ENCODE data around the gene DHRS2. TPM values are rescaled to one million over a fixed set of nuclear protein-coding genes. Genes with fewer than 3 reads are reported as not detected.

Gene DHRS2
- total and polyA plus RNA-seq, 2 of the 13 experiments (the other 11 are each of a cell fraction or from before 2014, with no cell fraction given): 1,621 to 3,021 TPM

GRCh38 chr14:23640524-23641141 is 4.5 kb downstream of the DHRS2 start (continued):
- TF ChIP-seq ZNF431 (CRISPR knock-in tag; IDR thresholded peaks at IDR 0.05; ENCODE audit: borderline replicate concordance, low read depth) (no peak), ZNF160 (CRISPR knock-in tag; IDR thresholded peaks at IDR 0.05) (no peak), ZBED4 (CRISPR knock-in tag; IDR thresholded peaks at IDR 0.05; ENCODE audit: borderline replicate concordance) (no peak), AGO2 (optimal IDR thresholded peaks at IDR 0.05; ENCODE audit: low read depth, low read length) (peak; percentile 25), RFXAP (CRISPR knock-in tag; IDR thresholded peaks at IDR 0.05; ENCODE audit: borderline replicate concordance) (no peak), ZNF777 (CRISPR knock-in tag; IDR thresholded peaks at IDR 0.05) (no peak), ZNF615 (CRISPR knock-in tag; IDR thresholded peaks at IDR 0.05; ENCODE audit: borderline replicate concordance) (no peak), ZNF788 (CRISPR knock-in tag; IDR thresholded peaks at IDR 0.05; ENCODE audit: borderline replicate concordance) (no peak; the same call in 1 of the 2 replicates), HNRNPLL (IDR thresholded peaks at IDR 0.05; ENCODE audit: low read depth, low read length, poor library complexity, severe bottlenecking) (no peak), ZNF30 (CRISPR knock-in tag; IDR thresholded peaks at IDR 0.05) (no peak), NCOR1 (IDR thresholded peaks at IDR 0.05; ENCODE audit: borderline replicate concordance, low read length) (no peak), SOX5 (CRISPR knock-in tag; IDR thresholded peaks at IDR 0.05; ENCODE audit: borderline replicate concordance) (no peak), ZNF275 (CRISPR knock-in tag; IDR thresholded peaks at IDR 0.05; ENCODE audit: borderline replicate concordance) (no peak), DNMT1 (CRISPR knock-in tag; IDR thresholded peaks at IDR 0.05) (no peak), ZNF496 (CRISPR knock-in tag; IDR thresholded peaks at IDR 0.05; ENCODE audit: insufficient replicate concordance) (no peak), ZNF614 (CRISPR knock-in tag; IDR thresholded peaks at IDR 0.05; ENCODE audit: borderline replicate concordance) (no peak), ZNF180 (CRISPR knock-in tag; IDR thresholded peaks at IDR 0.05; ENCODE audit: borderline replicate concordance, low read depth) (no peak)
- TF ChIP-seq, protein P1, sequence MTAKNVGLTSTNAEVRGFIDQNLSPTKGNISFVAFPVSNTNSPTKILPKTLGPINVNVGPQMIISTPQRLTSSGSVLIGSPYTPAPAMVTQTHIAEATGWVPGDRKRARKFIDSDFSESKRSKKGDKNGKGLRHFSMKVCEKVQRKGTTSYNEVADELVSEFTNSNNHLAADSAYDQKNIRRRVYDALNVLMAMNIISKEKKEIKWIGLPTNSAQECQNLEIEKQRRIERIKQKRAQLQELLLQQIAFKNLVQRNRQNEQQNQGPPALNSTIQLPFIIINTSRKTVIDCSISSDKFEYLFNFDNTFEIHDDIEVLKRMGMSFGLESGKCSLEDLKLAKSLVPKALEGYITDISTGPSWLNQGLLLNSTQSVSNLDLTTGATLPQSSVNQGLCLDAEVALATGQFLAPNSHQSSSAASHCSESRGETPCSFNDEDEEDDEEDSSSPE (CRISPR knock-in tag; IDR thresholded peaks at IDR 0.05): no peak
- TF ChIP-seq, protein P2, sequence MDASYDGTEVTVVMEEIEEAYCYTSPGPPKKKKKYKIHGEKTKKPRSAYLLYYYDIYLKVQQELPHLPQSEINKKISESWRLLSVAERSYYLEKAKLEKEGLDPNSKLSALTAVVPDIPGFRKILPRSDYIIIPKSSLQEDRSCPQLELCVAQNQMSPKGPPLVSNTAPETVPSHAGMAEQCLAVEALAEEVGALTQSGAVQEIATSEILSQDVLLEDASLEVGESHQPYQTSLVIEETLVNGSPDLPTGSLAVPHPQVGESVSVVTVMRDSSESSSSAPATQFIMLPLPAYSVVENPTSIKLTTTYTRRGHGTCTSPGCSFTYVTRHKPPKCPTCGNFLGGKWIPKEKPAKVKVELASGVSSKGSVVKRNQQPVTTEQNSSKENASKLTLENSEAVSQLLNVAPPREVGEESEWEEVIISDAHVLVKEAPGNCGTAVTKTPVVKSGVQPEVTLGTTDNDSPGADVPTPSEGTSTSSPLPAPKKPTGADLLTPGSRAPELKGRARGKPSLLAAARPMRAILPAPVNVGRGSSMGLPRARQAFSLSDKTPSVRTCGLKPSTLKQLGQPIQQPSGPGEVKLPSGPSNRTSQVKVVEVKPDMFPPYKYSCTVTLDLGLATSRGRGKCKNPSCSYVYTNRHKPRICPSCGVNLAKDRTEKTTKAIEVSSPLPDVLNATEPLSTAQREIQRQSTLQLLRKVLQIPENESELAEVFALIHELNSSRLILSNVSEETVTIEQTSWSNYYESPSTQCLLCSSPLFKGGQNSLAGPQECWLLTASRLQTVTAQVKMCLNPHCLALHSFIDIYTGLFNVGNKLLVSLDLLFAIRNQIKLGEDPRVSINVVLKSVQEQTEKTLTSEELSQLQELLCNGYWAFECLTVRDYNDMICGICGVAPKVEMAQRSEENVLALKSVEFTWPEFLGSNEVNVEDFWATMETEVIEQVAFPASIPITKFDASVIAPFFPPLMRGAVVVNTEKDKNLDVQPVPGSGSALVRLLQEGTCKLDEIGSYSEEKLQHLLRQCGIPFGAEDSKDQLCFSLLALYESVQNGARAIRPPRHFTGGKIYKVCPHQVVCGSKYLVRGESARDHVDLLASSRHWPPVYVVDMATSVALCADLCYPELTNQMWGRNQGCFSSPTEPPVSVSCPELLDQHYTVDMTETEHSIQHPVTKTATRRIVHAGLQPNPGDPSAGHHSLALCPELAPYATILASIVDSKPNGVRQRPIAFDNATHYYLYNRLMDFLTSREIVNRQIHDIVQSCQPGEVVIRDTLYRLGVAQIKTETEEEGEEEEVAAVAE (CRISPR knock-in tag; IDR thresholded peaks at IDR 0.05; ENCODE audit: borderline replicate concordance): no peak

All from HepG2 (cell line).